Embryonic facial prominence (tissue), 1 donor: ENCODE results near the gene RAI14.
"Not testable (repeated sequence)": the region's sequence is repeated elsewhere in the genome, so short reads cannot be mapped to it uniquely, and the experiment has no call there.

Source experiments
- DNase-seq: peaks from one replicate; pipeline ENCODE4 v3.0.0-alpha.2; 2016; ENCODE audit errors: extremely low spot score

The RAI14 gene

GRCh38 chr5:34818717-34819116 lies 162.6 kb downstream of the RAI14 start:
- no peak for DNase-seq

- DNase-seq = no peak
These were observed 164.5 kb downstream of the RAI14 start for GRCh38 chr5:34820593-34820992.

GRCh38 chr5:34822956-34823715 lies 167.0 kb downstream of the RAI14 start:
- no peak for DNase-seq

GRCh38 chr5:34826347-34826746 lies 170.2 kb downstream of the RAI14 start:
- no peak for DNase-seq

GRCh38 chr5:34827588-34828506 lies 171.7 kb downstream of the RAI14 start:
- DNase-seq = no peak

GRCh38 chr5:34830827-34831226 lies 174.7 kb downstream of the RAI14 start:
- DNase-seq = not testable (repeated sequence)

- DNase-seq = no peak
These were observed 175.2 kb downstream of the RAI14 start for GRCh38 chr5:34831303-34831702.

GRCh38 chr5:34832568-34832967 lies 176.4 kb downstream of the RAI14 start:
- DNase-seq = no peak

- no peak for DNase-seq
These were observed 177.0 kb downstream of the RAI14 start for GRCh38 chr5:34833090-34833489.

GRCh38 chr5:34833976-34834793 lies 178.1 kb downstream of the RAI14 start:
- DNase-seq = no peak

- DNase-seq = no peak
These were observed 178.6 kb downstream of the RAI14 start for GRCh38 chr5:34834794-34835089.

GRCh38 chr5:34835664-34836063 lies 179.5 kb downstream of the RAI14 start:
- DNase-seq = no peak

- peak; percentile 74 for DNase-seq
These were observed 182.9 kb downstream of the RAI14 start, which contains the start of gene TTC23L for GRCh38 chr5:34838785-34839714. TTC23L (plus strand) TSS chr5:34839164; CDS start chr5:34840672, 1,508 bp downstream.

- no peak for DNase-seq
These were observed 185.7 kb downstream of the RAI14 start for GRCh38 chr5:34841816-34842215.

GRCh38 chr5:34842554-34842953 lies 186.4 kb downstream of the RAI14 start:
- no peak for DNase-seq

- DNase-seq = no peak
These were observed 187.4 kb downstream of the RAI14 start for GRCh38 chr5:34843497-34843896.

GRCh38 chr5:34844106-34844505 lies 188.0 kb downstream of the RAI14 start:
- no peak for DNase-seq

- DNase-seq = no peak
These were observed 188.9 kb downstream of the RAI14 start for GRCh38 chr5:34844999-34845398.

GRCh38 chr5:34847056-34847455 lies 190.9 kb downstream of the RAI14 start:
- no peak for DNase-seq

- DNase-seq = no peak
These were observed 191.4 kb downstream of the RAI14 start for GRCh38 chr5:34847552-34847951.

GRCh38 chr5:34848230-34848629 lies 192.1 kb downstream of the RAI14 start:
- DNase-seq = no peak
